HG03064 (cell line): ENCODE results near the gene ETV3L.
"Not testable (repeated sequence)": the region's sequence is repeated elsewhere in the genome, so short reads cannot be mapped to it uniquely, and the experiment has no call there.

Experiments
- ATAC-seq: cut with Tn5 transposase; IDR thresholded peaks from one replicate; pipeline ENCODE4 v1.9.1; 2021; ENCODE audit warnings: low read depth; ENCODE audit not compliant: unreplicated experiment

Gene ETV3L

DNA sequence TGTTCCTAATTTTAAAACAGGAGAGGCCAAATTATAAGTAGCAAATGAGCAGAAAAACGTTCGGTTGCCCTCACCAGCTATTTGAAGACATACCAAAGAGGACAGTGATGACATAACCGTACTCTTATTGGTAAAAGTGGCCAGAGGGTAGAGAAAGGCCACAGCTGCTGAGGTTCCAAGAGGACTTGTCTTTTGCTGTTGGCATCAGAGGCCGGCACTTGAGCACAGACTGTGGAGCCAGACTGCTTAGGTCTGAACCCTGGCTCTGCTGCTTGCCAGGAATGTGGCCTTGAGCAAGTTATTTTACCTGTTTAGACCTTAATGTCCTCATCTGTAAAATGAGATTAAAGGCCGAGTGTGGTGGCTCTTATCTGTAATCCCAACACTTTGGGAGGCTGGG, 14.9 kb downstream of the ETV3L start:
- ATAC-seq: no peak

DNA sequence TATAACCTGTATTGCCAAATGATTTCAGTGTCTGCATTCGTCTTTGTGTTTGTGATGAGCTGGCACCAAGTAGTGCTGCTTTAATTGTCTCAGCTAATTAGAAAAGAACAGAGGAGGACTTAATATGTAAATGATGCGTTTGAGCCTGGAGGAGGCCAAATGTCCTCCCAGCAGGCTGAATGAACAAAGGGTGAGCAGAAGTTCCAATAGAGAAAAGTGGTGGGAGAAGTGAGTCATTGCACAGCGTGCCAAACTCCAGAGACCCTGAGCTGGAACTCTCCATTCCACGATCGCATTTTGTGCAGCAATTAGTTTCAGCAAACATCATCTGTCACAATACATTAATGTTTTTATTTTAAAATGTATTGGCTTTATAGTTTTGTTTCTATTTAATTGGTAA, 17.9 kb downstream of the ETV3L start:
- ATAC-seq: no peak

DNA sequence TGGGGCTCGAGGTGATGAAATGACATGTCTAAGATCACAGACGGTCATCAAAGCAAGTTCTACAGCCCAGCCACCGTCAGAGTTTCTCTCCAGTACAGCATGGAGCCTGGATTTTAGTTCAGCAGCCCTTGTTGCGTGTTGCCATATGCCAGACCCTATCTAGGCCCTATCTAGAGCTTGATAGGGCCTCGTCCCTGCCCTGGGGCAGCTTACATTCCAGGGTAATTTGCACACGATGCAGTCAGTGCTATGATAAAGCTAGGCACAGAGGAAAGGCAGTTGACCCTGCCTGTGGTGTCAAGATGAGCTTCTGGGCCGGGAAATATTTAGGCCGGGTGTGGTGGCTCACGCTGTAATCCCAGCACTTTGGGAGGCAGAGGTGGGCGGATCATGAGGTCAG, 18.9 kb downstream of the ETV3L start:
- ATAC-seq: no peak

DNA sequence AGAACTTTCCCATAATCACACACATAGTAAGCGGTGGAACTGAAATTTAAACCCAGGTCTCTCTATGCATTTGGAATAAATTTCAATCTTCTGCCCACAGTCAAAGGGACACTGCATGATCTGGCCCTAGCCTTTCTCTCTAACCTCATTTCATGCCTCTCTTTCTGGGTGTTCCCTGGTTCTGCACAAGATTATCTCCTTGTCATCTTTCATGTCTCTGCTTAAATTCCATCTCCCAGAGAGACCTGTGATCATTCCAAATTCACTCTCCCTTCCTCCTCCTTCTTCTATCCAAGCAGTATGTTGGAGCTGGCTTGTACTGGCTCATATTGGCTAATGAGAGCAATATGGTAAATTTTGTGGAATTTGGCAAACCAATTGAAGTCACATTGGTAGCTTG, 22.2 kb downstream of the ETV3L start:
- ATAC-seq: no peak

DNA sequence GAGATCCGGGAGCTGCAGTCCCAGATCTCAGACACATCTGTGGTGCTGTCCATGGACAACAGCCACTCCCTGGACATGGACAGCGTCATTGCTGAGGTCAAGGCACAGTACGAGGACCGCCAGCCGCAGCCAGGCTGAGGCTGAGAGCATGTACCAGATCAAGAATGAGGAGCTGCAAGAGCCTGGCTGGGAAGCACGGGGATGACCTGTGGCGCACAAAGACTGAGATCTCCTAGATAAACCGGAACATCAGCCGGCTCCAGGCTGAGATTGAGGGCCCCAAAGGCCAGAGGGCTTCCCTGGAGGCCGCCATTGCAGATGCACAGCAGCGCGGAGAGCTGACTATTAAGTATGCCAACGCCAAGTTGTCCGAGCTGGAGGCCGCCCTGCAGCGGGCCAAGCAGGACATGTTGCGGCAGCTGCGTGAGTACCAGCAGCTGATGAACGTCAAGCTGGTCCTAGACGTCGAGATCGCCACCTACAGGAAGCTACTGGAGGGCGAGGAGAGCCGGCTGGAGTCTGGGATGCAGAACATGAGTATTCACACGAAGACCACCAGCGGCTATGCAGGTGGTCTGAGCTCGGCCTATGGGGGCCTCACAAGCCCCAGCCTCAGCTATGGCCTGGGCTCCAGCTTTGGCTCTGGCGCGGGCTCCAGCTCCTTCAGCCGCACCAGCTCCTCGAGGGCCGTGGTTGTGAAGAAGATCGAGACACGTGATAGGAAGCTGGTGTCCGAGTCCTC, 25.5 kb downstream of the ETV3L start:
- no peak for ATAC-seq

DNA sequence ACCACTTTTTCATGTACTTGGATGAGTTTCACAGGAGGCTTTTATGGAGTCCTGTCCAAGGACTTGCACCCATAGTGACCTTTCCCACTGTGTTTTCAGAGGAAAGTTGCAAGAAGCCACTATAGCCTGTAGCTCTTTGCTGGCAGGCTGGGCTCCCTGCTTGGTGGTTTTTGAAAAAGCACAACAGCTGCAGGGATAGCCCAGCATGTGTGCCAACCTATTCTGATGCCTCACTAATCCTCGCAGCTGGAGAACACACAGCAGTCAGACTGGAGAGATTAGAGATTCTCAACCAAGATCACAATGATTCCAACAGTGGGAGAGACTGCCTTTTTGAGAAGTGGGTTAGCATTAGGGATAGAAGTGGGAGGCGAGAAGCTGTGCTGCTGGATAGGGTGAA, 30.0 kb downstream of the ETV3L start:
- no peak for ATAC-seq

DNA sequence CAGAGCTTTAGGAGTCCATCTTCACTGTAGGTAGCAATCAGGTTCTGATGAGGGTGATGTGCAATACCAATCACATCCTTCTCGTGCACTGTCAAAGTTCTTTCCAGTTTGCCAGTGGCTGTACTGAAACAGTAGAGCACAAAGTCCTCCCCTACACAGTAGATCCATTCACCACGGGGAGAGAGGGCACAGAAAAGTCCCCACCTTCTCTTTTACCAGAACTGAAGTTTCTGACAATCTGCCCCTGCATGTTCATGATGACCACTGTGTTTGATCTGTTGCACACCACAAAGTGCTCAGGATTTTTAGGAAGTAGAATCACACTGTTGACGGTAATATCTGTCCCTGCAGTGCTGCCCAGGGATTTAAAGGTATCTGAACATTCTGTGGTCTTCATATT, 40.4 kb downstream of the ETV3L start:
- ATAC-seq: not testable (repeated sequence)

DNA sequence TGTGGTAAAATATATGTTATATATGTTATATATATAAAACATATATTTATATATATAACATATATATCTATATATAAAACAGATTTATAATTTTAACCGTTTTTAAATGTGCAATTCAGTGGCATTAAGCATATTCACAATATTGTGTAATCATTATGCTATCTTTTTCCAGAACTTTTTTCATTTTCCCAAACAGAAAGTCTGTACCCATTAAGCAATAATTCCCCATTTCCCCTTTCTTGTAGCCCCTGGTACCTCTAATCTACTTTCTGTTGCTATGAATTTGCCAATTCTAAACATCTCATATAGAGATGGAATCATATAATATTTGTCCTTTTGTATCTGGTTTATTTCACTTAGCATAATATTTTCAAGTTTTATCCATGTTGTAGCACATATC, 43.3 kb downstream of the ETV3L start:
- ATAC-seq: no peak

DNA sequence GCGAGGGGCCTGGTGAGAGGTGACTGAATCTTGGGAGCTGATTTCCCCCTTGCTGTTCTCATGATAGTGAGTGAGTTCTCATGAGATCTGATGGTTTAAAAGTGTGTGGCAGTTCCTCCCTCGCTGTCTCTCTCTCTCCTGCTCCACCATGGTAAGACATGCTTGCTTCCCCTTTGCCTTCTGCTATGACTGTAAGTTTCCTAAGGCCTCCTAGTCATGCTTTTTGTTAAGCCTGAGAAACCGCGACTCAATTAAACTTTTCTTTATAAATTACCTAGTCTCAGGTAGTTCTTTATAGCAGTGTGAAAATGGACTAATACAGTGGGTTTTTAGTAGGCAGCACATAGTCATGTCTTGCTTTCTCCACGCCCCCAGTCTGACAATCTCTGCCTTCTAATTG, 43.9 kb downstream of the ETV3L start:
- not testable (repeated sequence) for ATAC-seq

DNA sequence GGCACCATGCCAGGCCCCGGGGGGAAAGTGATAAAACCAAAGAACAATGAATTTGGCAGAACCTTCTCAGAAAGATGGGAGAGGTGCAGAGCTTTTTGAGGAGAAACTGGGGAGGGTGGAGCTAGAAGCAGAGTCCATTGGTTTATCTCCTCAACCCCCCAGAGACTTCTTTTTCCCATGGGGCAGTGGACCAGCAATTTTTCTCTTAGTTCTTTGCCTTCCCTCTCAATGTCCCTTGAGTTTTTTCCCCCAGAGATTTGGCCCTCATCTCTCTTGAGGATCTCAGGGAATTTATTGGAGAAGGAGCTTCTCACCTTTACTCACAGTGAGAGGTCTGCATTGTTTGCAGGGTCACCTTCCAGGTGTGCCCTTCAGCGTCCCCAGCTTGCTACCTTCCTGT, 48.8 kb downstream of the ETV3L start:
- ATAC-seq: no peak

DNA sequence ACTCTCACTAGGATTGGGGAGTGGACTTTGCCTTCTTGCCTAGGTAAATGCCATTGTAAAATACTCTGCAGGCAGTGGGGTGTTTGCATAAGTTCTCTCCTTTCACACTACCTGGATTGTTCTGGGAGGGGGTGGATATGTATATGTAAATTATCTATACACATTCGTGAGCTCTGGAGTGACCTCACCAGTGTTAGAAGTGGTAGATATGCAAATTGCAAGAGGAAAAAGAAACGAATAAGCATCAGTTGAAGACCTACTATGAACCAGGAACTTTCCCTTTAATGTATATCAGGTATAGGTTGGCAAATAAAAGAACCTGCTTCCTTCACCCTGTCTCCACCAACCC, 52.6 kb downstream of the ETV3L start:
- ATAC-seq: no peak

DNA sequence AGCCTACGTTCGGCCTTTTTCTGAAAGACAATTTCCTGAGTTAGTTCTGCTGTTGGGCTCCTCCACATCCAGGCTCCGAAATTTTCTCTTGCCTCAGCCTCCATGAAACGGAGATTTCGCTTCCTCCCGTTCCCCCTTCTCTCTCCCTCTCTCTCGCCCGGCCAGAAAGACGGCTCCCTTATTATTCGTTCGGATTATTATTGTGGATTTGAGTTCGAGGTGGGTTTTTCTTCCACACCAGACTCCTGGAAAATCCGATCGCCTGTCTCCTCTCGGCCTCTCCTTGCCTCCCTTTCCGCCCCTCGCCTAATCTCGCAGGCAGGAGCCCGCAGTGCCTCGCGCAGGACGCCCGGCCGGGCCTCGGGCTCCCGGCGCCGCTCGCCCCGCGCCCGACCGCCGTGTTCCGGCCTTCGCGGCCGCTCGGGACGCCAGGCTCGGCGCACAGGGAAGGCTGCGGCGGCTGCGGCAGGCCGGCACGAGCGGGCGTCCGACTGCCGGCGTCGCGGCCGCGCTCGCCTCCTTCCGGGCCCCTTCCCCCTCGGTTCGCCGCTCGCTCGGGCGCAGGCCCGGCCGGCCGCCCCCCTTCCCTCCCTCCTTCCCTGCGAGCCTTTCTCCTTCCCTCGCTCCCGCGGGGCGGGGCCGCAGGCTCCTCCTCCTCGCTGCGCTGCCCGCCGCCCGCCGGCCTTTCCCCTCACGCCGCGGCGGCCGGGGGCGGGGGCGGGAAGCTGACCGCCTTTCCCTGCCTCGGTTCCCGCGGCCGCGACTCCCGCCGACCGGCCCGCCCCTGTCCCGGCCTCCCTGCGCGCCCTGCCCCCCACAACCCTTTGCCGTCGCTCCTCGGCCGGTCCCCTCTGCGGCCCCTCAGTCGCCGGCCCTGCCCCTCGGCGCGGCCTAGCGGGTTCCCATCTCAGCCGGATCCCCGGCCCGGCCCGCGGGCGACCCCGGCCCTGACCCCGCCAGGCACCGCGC, 54.1 kb downstream of the ETV3L start, which contains the start of gene ARHGEF11:
Gene ARHGEF11 (minus strand): TSS at position 493 of the 969 bp plus-strand sequence. CDS start 1,412 bp downstream, outside the sequence.
- no peak for ATAC-seq

DNA sequence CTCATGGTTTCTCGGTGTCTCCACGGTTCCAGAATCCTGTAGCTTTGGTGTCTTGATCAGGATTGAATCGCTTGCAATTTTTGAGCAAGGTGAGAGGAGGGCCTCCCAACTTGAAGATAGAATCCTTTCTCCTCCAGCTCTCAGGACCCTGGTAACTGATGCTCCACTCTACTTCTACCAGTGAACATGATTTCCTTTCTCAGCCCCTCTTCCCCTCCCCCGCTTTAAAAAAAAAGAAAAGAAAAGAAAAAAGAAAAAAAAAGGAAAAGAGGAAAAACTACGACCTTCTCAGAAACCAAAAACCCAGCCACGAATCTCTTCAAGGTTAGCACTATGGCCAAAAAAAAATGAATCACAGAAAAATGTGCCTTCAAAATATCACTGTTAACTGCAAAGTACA, 55.3 kb downstream of the ETV3L start:
- no peak for ATAC-seq

DNA sequence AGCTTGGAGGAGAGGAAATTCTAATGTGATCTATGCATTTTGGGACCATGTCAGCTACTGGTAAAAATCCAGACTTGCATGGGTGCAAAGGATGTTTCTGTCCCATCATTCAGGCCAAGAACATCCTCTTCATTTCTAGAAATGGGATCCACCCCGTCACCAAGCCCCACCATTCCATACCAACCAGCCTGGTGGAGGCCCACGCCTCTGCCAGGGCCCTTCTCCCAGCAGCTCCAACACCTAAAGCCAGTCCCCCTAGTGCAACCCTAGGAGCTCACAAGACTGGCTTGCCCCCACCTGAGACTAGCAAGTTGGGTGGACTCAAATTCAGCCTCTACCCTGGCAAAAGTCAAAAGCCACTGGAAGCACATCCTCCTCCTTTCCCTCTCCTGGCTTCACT, 55.9 kb downstream of the ETV3L start:
- ATAC-seq: no peak

DNA sequence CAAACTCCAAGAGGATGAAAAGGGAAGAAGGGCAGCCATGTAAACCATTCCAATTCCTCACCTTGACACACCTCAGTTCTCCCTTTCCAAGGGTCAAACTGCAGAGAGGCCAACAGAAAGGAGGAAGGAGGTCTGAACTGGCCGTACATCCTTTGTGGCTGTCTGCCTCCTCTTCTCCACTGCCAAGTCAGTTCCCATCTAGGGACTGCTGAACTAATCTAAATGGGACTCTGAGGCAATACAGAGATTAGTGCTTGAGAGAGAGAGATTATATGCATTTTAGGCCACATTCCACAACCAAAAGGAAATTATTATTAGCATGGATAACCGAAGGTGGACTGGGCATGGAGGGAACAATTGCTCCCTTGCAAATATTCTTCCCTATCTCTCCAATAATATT, 56.8 kb downstream of the ETV3L start:
- ATAC-seq: no peak
